Measurements from ENCODE around the gene LRG1.

LRG1 gene

DNA sequence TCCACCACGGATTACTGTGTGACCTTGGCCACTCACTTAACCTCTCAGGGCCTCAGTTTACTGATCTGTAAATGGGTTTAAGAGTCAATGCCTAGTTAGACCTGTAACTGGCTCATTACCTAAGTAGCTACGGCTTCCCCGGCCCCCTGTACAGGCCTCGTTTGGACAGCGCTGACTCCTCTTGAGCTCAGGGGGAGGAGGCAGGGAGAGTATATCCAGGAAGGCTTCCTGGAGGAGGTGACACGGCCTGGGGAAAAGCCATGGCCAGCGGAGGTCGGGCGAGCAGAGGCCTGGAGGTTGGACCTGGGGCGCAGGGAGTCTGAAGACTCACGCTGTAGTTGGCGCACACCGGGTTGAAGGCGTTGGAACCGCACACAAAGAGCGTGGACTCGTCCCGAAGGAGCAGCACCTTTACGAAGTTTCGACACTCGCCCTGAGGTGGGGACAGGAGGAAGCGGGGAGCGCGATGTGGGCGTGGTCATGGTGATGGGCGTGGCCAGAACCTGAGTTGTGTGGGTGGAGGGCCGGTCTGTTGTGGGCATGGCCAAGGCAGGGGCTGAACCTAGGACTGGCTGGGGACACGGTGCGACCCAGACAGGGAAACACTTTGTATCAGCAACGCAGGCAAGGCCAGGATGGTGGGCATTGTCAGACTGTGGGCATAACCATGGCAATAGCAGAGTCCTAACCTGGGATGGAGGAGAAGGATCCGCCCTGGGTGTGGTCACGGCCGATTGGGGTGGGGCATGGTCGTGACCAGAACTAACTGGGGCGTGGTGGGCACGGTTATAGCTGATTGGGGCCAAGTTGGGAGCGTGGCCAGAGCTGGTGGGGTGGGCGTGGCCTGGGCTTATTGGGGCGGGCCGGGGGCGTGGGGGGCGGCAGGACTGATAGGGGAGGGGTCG is 16.1 kb upstream of the LRG1 start:
- Histone ChIP-seq H3K36me3 (replicated peaks; ENCODE audit: low read depth, low read length) (peaks cover 40% of the 10 kb centered on the region), H3K9me3 (ENCODE audit: insufficient read depth, low read length) (no peaks in the 10 kb centered on the region), H3K27me3 (ENCODE audit: low read depth, low read length) (no peaks in the 10 kb centered on the region), H3K27ac (ENCODE audit: low read length) (no peak overlapping the region), H4K20me1 (ENCODE audit: insufficient read depth, low read length) (peaks cover 4% of the 10 kb centered on the region; the same call in 1 of the 2 replicates), H3K9ac (ENCODE audit: low read length) (no peak overlapping the region), H3K4me2 (ENCODE audit: low read length) (no peak overlapping the region), H3K4me3 (ENCODE audit: low read length) (no peak overlapping the region), H3K4me1 (ENCODE audit: low read length) (no peaks in the 10 kb centered on the region), H3K79me2 (ENCODE audit: low read length) (no peaks in the 10 kb centered on the region), H2AFZ (ENCODE audit: low read depth, low read length) (no peak overlapping the region)
- no peak for TF ChIP-seq EZH2phosphoT487 (IDR thresholded peaks at IDR 0.05; ENCODE audit: low read depth)
- TF ChIP-seq, protein P1, sequence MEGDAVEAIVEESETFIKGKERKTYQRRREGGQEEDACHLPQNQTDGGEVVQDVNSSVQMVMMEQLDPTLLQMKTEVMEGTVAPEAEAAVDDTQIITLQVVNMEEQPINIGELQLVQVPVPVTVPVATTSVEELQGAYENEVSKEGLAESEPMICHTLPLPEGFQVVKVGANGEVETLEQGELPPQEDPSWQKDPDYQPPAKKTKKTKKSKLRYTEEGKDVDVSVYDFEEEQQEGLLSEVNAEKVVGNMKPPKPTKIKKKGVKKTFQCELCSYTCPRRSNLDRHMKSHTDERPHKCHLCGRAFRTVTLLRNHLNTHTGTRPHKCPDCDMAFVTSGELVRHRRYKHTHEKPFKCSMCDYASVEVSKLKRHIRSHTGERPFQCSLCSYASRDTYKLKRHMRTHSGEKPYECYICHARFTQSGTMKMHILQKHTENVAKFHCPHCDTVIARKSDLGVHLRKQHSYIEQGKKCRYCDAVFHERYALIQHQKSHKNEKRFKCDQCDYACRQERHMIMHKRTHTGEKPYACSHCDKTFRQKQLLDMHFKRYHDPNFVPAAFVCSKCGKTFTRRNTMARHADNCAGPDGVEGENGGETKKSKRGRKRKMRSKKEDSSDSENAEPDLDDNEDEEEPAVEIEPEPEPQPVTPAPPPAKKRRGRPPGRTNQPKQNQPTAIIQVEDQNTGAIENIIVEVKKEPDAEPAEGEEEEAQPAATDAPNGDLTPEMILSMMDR (IDR thresholded peaks at IDR 0.05; ENCODE audit: low read depth, low read length), result no peak

DNA sequence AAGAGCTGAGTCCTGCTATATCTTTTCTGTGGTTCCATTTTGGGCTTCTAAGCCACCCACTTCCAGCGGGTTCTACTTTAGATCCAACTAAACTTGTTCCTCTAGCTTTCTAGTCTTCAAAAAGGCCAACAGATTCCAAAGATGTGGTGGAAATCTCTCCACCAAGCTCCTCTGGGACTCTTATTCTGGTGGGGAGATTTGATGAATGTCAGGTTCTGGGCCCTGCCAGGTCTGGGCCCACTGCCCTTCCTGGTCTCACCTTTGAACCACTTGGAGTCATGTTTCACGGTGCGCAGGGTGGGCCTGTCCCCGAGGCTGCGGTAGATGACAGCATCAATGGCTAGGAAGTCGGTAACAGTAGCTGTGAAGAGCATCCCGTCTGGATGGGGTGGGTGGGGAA is 14.9 kb upstream of the LRG1 start:
- H3K9ac ChIP-seq (ENCODE audit: low read length), result no peak overlapping the region
- H4K20me1 ChIP-seq (ENCODE audit: insufficient read depth, low read length), result peaks cover 4% of the 10 kb centered on the region; the same call in 1 of the 2 replicates
- no peaks in the 10 kb centered on the region for H3K9me3 ChIP-seq (ENCODE audit: insufficient read depth, low read length)
- H3K27me3 ChIP-seq (ENCODE audit: low read depth, low read length), result no peaks in the 10 kb centered on the region
- no peak overlapping the region for H3K4me3 ChIP-seq (ENCODE audit: low read length)
- TF ChIP-seq, protein P1 (IDR thresholded peaks at IDR 0.05; ENCODE audit: low read depth, low read length), result no peak
- TF ChIP-seq EZH2phosphoT487 (IDR thresholded peaks at IDR 0.05; ENCODE audit: low read depth), result no peak
- H2AFZ ChIP-seq (ENCODE audit: low read depth, low read length), result no peak overlapping the region
- H3K36me3 ChIP-seq (replicated peaks; ENCODE audit: low read depth, low read length), result peaks cover 43% of the 10 kb centered on the region
- H3K27ac ChIP-seq (ENCODE audit: low read length), result no peak overlapping the region
- no peaks in the 10 kb centered on the region for H3K4me1 ChIP-seq (ENCODE audit: low read length)
- no peaks in the 10 kb centered on the region for H3K79me2 ChIP-seq (ENCODE audit: low read length)
- no peak overlapping the region for H3K4me2 ChIP-seq (ENCODE audit: low read length)

DNA sequence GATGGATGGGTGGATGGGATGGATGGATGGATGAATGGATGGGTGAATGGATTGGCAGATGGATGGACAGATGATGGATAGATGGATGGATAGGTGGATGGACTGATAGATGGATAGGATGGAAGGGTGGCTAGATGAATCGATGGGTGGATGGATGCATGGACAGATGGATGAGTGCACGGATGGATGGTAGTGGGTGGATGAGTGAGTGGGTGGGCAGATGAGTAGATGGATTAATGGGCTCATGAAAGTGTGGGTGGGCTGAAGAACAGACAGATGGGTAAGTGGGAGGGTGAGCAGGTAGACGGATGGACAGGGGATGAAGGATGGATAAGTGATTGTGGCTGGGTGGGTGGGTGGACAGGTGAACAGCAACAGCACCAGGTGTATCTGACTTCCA is 13.9 kb upstream of the LRG1 start:
- TF ChIP-seq, protein P1 (IDR thresholded peaks at IDR 0.05; ENCODE audit: low read depth, low read length), result no peak
- TF ChIP-seq EZH2phosphoT487 (IDR thresholded peaks at IDR 0.05; ENCODE audit: low read depth), result no peak
- Histone ChIP-seq H3K4me1 (ENCODE audit: low read length) (no peaks in the 10 kb centered on the region), H4K20me1 (ENCODE audit: insufficient read depth, low read length) (peaks cover 4% of the 10 kb centered on the region; the same call in 1 of the 2 replicates), H3K27ac (ENCODE audit: low read length) (no peak overlapping the region), H3K4me2 (ENCODE audit: low read length) (no peak overlapping the region), H3K27me3 (ENCODE audit: low read depth, low read length) (no peaks in the 10 kb centered on the region), H3K9ac (ENCODE audit: low read length) (no peak overlapping the region), H2AFZ (ENCODE audit: low read depth, low read length) (no peak overlapping the region), H3K9me3 (ENCODE audit: insufficient read depth, low read length) (no peaks in the 10 kb centered on the region), H3K4me3 (ENCODE audit: low read length) (no peak overlapping the region), H3K36me3 (replicated peaks; ENCODE audit: low read depth, low read length) (peaks cover 43% of the 10 kb centered on the region), H3K79me2 (ENCODE audit: low read length) (no peaks in the 10 kb centered on the region)

- Histone ChIP-seq H3K79me2 (ENCODE audit: low read length) (no peaks in the 10 kb centered on the region), H4K20me1 (ENCODE audit: insufficient read depth, low read length) (peaks cover 4% of the 10 kb centered on the region; the same call in 1 of the 2 replicates), H3K27ac (ENCODE audit: low read length) (no peak overlapping the region), H3K4me2 (ENCODE audit: low read length) (no peak overlapping the region), H3K27me3 (ENCODE audit: low read depth, low read length) (no peaks in the 10 kb centered on the region), H3K4me3 (ENCODE audit: low read length) (no peak overlapping the region), H3K4me1 (ENCODE audit: low read length) (no peaks in the 10 kb centered on the region), H3K36me3 (replicated peaks; ENCODE audit: low read depth, low read length) (peaks cover 43% of the 10 kb centered on the region), H3K9me3 (ENCODE audit: insufficient read depth, low read length) (no peaks in the 10 kb centered on the region), H3K9ac (ENCODE audit: low read length) (no peak overlapping the region), H2AFZ (ENCODE audit: low read depth, low read length) (no peak overlapping the region)
- TF ChIP-seq EZH2phosphoT487 (IDR thresholded peaks at IDR 0.05; ENCODE audit: low read depth), result no peak
- TF ChIP-seq, protein P1 (IDR thresholded peaks at IDR 0.05; ENCODE audit: low read depth, low read length), result no peak
Observed at GRCh38 chr19:4553092-4553695, 13.4 kb upstream of the LRG1 start.

Data from OCI-LY3 (cell line).